ENCODE measurements around the gene RAB8B. TPM values are rescaled to one million over a fixed set of nuclear protein-coding genes. Genes with fewer than 3 reads are reported as not detected.

RAB8B gene
- total RNA-seq, 1 experiment from 2014 or later, result 33.8 TPM

- no peak overlapping the region for H2BK15ac ChIP-seq (ENCODE audit: low read depth, low read length)
- no peaks in the 10 kb centered on the region for H3K9me3 ChIP-seq (ENCODE audit: control insufficient read depth, low read depth, low read length)
- no peak overlapping the region for H2AFZ ChIP-seq (ENCODE audit: low read length)
- H3K4ac ChIP-seq (ENCODE audit: low read depth, low read length), result no peak overlapping the region
- no peak overlapping the region for H4K5ac ChIP-seq (ENCODE audit: insufficient read length, low read depth, low read length)
- no peaks in the 10 kb centered on the region for H3K79me2 ChIP-seq (ENCODE audit: insufficient read depth, low read length)
- H3K18ac ChIP-seq (ENCODE audit: insufficient read length, low read depth, low read length), result no peak overlapping the region
- H3K23ac ChIP-seq (ENCODE audit: insufficient read length, low read depth, low read length), result no peak overlapping the region
- no peak overlapping the region for H2BK12ac ChIP-seq (ENCODE audit: insufficient read length, low read depth, low read length)
- H3K4me2 ChIP-seq (ENCODE audit: insufficient read depth, insufficient read length, low read length), result no peak overlapping the region
- H3K27me3 Mint-ChIP-seq (ENCODE audit: low read depth), result no peaks in the 10 kb centered on the region
- H3K14ac ChIP-seq (ENCODE audit: insufficient read depth, low read length), result no peak overlapping the region
- H4K20me1 ChIP-seq (ENCODE audit: control insufficient read depth, insufficient read depth, insufficient read length), result no peaks in the 10 kb centered on the region
- H3K4me3 Mint-ChIP-seq, result no peak overlapping the region
- no peaks in the 10 kb centered on the region for H3K4me1 ChIP-seq (ENCODE audit: insufficient read depth, low read length)
- H3T11ph ChIP-seq (ENCODE audit: low read length), result no peak overlapping the region
- DNase-seq, result no peak
- peaks cover 0 to 7% (median 7%) of the 10 kb centered on the region in 3 experiments; a peak in 3 of 7 replicates for H3K36me3 Mint-ChIP-seq (ENCODE audit: insufficient read depth in 1 of 3, low read depth in 3 of 3)
- no peak overlapping the region for H3K56ac ChIP-seq (ENCODE audit: insufficient read length, low read depth, low read length)
- no peak overlapping the region for H3K9ac ChIP-seq (ENCODE audit: extremely low read depth, insufficient read length, low read length)
- H4K91ac ChIP-seq (ENCODE audit: insufficient read length, low read depth, low read length), result no peak overlapping the region
- no peaks in the 10 kb centered on the region for H3K27me3 ChIP-seq (ENCODE audit: insufficient read depth, low read length)
- no peak for TF ChIP-seq CTCF (conservative IDR thresholded peaks at IDR 0.05)
- no peak overlapping the region for H3K27ac Mint-ChIP-seq
- 0 out of 4 replicates have a peak, but pooled peaks cover 0 to 3% of the 10 kb centered on the region in 2 experiments for H3K4me1 Mint-ChIP-seq
- H2BK20ac ChIP-seq (ENCODE audit: low read depth, low read length, poor library complexity, severe bottlenecking), result no peak overlapping the region
- no peak overlapping the region for H2BK5ac ChIP-seq (ENCODE audit: insufficient read length, low read length)
- no peak overlapping the region for H2BK120ac ChIP-seq (ENCODE audit: low read depth, low read length, poor library complexity, severe bottlenecking)
- no peak overlapping the region for H4K8ac ChIP-seq (replicated peaks; ENCODE audit: insufficient read length, low read depth, low read length)
- no peak overlapping the region for H3K27ac ChIP-seq (ENCODE audit: insufficient read length, low read depth, low read length)
- no peaks in the 10 kb centered on the region for H3K23me2 ChIP-seq (ENCODE audit: insufficient read length, low read depth, low read length, poor library complexity, severe bottlenecking)
- H3K79me1 ChIP-seq (ENCODE audit: insufficient read depth, low read depth, low read length, poor library complexity, severe bottlenecking), result no peaks in the 10 kb centered on the region
- H3K9me3 Mint-ChIP-seq, result no peaks in the 10 kb centered on the region
- H2AK5ac ChIP-seq (ENCODE audit: insufficient read length, low read length), result no peak overlapping the region
Measured at GRCh38 chr15:63291507-63291906, 102.1 kb downstream of the RAB8B start.

Measured in H9 (cell line).